MCF 10A (cell line): ENCODE measurements around the gene MORC1. TPM values are rescaled to one million over a fixed set of nuclear protein-coding genes. Genes with fewer than 3 reads are reported as not detected.

Experiments
- BruUV-seq: library from RNA; stranded (reverse); fragments of 400-500 nt; replicated peaks from 2 replicates; lab custom pipeline; 2021; lab: Mats Ljungman, UMichigan
- CTCF ChIA-PET: fragments of 300-600 bp; sonication (Branson Sonifier 250); formaldehyde crosslinking; extraction: SDS; loops from one replicate; lab custom pipeline; 2021; ENCODE audit warnings: antibody characterized with exemption, inconsistent platforms; lab: Yijun Ruan, JAX
- POLR2A ChIA-PET: fragments of 300-600, 350-650 bp; sonication (Branson Sonifier 250); formaldehyde crosslinking; extraction: SDS; loops from one replicate; lab custom pipeline; 2020; ENCODE audit warnings: antibody characterized with exemption, inconsistent platforms; lab: Yijun Ruan, JAX
- DNase-seq: peaks from one replicate; pipeline ENCODE4 v3.0.0-alpha.2; 2018; ENCODE audit not compliant: unreplicated experiment
- H3K27ac Mint-ChIP-seq: one replicate; pipeline ENCODE4 v1.8.0; 2022; ENCODE audit warnings: mild to moderate bottlenecking, low read depth, mixed read lengths; ENCODE audit not compliant: unreplicated experiment
- H3K27me3 Mint-ChIP-seq: one replicate; pipeline ENCODE4 v1.8.0; 2022; ENCODE audit warnings: mixed read lengths; ENCODE audit not compliant: insufficient read depth, unreplicated experiment
- H3K36me3 Mint-ChIP-seq: one replicate; pipeline ENCODE4 v1.8.0; 2022; ENCODE audit warnings: mild to moderate bottlenecking, moderate library complexity, mixed read lengths; ENCODE audit not compliant: insufficient read depth, unreplicated experiment
- H3K4me1 Mint-ChIP-seq: one replicate; pipeline ENCODE4 v1.8.0; 2022; ENCODE audit warnings: mixed read lengths; ENCODE audit not compliant: insufficient read depth, unreplicated experiment
- H3K4me3 Mint-ChIP-seq: one replicate; pipeline ENCODE4 v1.8.0; 2022; ENCODE audit warnings: mild to moderate bottlenecking, moderate library complexity, mixed read lengths; ENCODE audit not compliant: unreplicated experiment
- H3K9me3 Mint-ChIP-seq: one replicate; pipeline ENCODE4 v1.8.0; 2022; ENCODE audit warnings: mixed read lengths; ENCODE audit not compliant: unreplicated experiment
- CTCF ChIP-seq: fragments of 200-600 bp; IDR thresholded peaks from one replicate; pipeline ENCODE4 v1.8.0; 2022; ENCODE audit warnings: antibody characterized with exemption, mild to moderate bottlenecking; ENCODE audit not compliant: unreplicated experiment
- intact Hi-C: fragments of 100-400 bp; cut with micrococcal nuclease; formaldehyde crosslinking; loops from 2 replicates; pipeline ENCODE4 v1.14.1; 2022
- total RNA-seq: library from RNA; stranded (reverse); gene quantifications from 2 replicates; pipeline ENCODE4 v1.2.3, GENCODE V29; 2022

MORC1 gene
- total RNA-seq, 1 experiment from 2014 or later = not detected

- DNase-seq = no peak
- Mint-ChIP-seq H3K4me1 (no peaks in the 10 kb centered on the region), H3K9me3 (no peaks in the 10 kb centered on the region), H3K27me3 (no peaks in the 10 kb centered on the region), H3K27ac (no peak overlapping the region), H3K4me3 (no peak overlapping the region), H3K36me3 (no peaks in the 10 kb centered on the region)
- BruUV-seq = no TSS peak
- intact Hi-C loops = no loop called here
- CTCF ChIA-PET = no interaction called here
- no peak for TF ChIP-seq CTCF
- POLR2A ChIA-PET = no interaction called here
Measured at GRCh38 chr3:109114746-109115145, 3.2 kb downstream of the MORC1 start.

GRCh38 chr3:109112946-109113760, 4.8 kb downstream of the MORC1 start:
- BruUV-seq = no TSS peak
- no peaks in the 10 kb centered on the region for H3K36me3 Mint-ChIP-seq
- TF ChIP-seq CTCF = no peak
- H3K4me1 Mint-ChIP-seq = no peaks in the 10 kb centered on the region
- ChIA-PET CTCF (interaction anchor here (0.6 kb wide), 1 partner anchor 523 kb away, joined by 3 read pairs; no protein-coding TSS in a partner anchor), POLR2A (no interaction called here)
- H3K9me3 Mint-ChIP-seq = no peaks in the 10 kb centered on the region
- H3K27me3 Mint-ChIP-seq = no peaks in the 10 kb centered on the region
- no peak overlapping the region for H3K27ac Mint-ChIP-seq
- intact Hi-C loops = no loop called here
- no peak for DNase-seq
- no peak overlapping the region for H3K4me3 Mint-ChIP-seq

GRCh38 chr3:109109574-109109973, 8.4 kb downstream of the MORC1 start:
- H3K4me3 Mint-ChIP-seq = no peak overlapping the region
- POLR2A ChIA-PET = no interaction called here
- BruUV-seq = no TSS peak
- no peaks in the 10 kb centered on the region for H3K36me3 Mint-ChIP-seq
- H3K27me3 Mint-ChIP-seq = no peaks in the 10 kb centered on the region
- DNase-seq = no peak
- CTCF ChIA-PET = interaction anchor here (1.2 kb wide), 1 partner anchor 86 kb away, joined by 3 read pairs; no protein-coding TSS in a partner anchor
- peaks cover 7% of the 10 kb centered on the region for H3K9me3 Mint-ChIP-seq
- TF ChIP-seq CTCF = no peak
- intact Hi-C loops = no loop called here
- H3K27ac Mint-ChIP-seq = no peak overlapping the region
- no peaks in the 10 kb centered on the region for H3K4me1 Mint-ChIP-seq

- Mint-ChIP-seq H3K27me3 (no peaks in the 10 kb centered on the region), H3K4me3 (no peak overlapping the region), H3K27ac (no peak overlapping the region), H3K36me3 (no peaks in the 10 kb centered on the region), H3K9me3 (no peaks in the 10 kb centered on the region), H3K4me1 (no peaks in the 10 kb centered on the region)
- intact Hi-C loops = no loop called here
- ChIA-PET CTCF (interaction anchor here (0.7 to 2.6 kb wide), 8 partner anchors 8 to 442 kb away, joined by 3 to 17 read pairs (median 4); no protein-coding TSS in a partner anchor), POLR2A (interaction anchor here (1.4 kb wide), 1 partner anchor 18 kb away, joined by 3 read pairs; no protein-coding TSS in a partner anchor)
- BruUV-seq = no TSS peak
- peak; percentile 47 for TF ChIP-seq CTCF
- peak; percentile 42 for DNase-seq
Measured at GRCh38 chr3:109098079-109098644, 19.8 kb downstream of the MORC1 start.
